ENCODE measurements around the gene HDAC6. TPM values are rescaled to one million over a fixed set of nuclear protein-coding genes. Genes with fewer than 3 reads are reported as not detected.

HDAC6 gene
- total RNA-seq, 4 donors from 2014 or later = 36.5 to 63.2 (median 54.5) TPM

- ATAC-seq (ENCODE audit: low FRiP score) (no peak), DNase-seq (ENCODE audit: low spot score) (no peak)
- no peak for TF ChIP-seq CTCF (IDR thresholded peaks at IDR 0.05)
Observed at GRCh38 chrX:48770296-48770695, 31.6 kb upstream of the HDAC6 start.

DNA sequence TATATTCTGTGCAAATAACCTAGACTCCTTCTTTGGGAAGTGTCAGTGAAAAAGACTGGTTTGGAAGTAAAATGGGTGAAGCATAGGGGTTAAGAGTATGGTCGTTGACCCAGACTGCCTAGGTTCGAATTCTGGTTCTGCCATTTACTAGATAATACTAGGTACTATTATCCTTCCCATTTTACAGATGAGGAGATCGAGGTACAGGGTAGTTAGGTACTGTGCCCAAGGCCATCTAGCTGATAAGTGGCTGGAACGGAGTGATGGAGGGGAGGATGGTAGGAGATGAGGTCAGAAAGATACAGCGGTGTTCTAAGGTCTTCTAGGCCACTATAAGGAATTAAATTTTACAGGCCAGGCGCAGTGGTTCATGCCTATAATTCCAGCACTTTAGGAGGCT is 29.3 kb upstream of the HDAC6 start:
- no peak for DNase-seq (ENCODE audit: low spot score)
- ATAC-seq (ENCODE audit: low FRiP score) = no peak
- TF ChIP-seq CTCF (IDR thresholded peaks at IDR 0.05) = no peak

DNA sequence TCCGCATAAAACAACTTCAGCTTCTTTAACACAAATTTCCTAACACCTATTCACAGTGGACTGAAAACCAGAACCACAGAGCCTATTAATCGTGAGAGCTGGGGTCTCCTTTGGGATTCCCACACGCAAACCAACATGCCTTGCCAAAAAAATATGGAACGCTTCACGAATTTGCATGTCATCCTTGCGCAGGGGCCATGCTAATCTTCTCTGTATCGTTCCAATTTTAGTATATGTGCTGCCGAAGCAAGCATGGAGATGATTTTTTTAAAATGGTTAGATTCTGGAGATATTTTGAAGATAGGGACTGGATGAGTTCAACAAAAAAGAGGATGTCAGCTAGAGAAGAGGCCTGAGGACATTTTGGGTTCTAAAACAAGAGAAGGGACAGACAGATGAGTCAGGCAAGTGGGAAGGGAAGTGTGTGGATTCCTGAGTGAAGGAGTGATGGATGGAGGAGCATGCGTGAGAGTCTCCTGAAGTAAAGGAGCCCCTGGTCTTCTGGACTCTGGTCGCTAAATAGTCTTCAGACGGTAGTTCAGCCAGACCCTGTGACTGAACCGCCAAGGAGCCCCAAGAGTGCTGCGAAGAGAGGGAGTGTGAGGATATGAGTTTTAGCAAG is 24.9 kb upstream of the HDAC6 start:
- TF ChIP-seq CTCF (IDR thresholded peaks at IDR 0.05) = no peak
- no peak for ATAC-seq (ENCODE audit: low FRiP score)
- DNase-seq (ENCODE audit: low spot score) = no peak

GRCh38 chrX:48779399-48779798 is 22.5 kb upstream of the HDAC6 start:
- DNase-seq (ENCODE audit: low spot score) (no peak), ATAC-seq (ENCODE audit: low FRiP score) (no peak)
- TF ChIP-seq CTCF (IDR thresholded peaks at IDR 0.05) = no peak

DNA sequence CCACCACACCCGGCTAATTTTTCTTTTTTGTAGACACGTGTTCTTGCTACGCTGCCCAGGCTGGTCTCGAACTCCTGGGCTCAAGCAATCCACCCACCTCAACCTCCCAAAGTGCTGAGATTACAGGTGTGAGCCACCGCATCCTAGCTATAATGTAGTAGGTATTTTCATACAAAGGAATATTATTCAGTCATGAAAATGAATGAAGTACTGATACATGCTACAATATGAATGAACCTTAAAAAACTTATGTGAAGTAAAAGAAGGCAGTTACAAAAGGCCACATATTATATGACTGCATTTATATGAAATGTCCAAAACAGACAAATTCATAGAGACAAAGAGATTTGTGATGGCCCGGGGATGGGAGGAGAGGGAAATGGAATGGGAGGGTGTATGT is 20.2 kb upstream of the HDAC6 start:
- no peak for DNase-seq (ENCODE audit: low spot score)
- no peak for TF ChIP-seq CTCF (IDR thresholded peaks at IDR 0.05)
- no peak for ATAC-seq (ENCODE audit: low FRiP score)

DNA sequence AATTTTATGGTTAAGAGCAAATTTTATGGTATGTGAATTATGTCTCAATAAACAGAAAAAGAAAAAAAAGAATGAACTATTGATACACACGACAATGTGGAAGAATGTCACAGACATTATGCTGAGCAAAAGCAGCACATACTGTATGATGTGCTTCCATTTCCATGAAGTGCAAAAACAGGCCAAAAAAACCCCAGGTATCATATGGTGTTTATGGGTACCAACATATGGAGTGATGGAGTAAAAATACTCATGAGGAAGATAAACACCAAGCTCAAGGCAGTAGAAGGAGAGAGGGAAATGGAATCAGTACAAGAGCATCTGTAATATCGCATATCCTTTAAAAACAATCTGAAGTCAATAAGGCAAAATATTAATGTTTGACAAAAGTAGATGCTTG is 19.7 kb upstream of the HDAC6 start:
- no peak for TF ChIP-seq CTCF (IDR thresholded peaks at IDR 0.05)
- DNase-seq (ENCODE audit: low spot score) (no peak), ATAC-seq (ENCODE audit: low FRiP score) (no peak)

DNA sequence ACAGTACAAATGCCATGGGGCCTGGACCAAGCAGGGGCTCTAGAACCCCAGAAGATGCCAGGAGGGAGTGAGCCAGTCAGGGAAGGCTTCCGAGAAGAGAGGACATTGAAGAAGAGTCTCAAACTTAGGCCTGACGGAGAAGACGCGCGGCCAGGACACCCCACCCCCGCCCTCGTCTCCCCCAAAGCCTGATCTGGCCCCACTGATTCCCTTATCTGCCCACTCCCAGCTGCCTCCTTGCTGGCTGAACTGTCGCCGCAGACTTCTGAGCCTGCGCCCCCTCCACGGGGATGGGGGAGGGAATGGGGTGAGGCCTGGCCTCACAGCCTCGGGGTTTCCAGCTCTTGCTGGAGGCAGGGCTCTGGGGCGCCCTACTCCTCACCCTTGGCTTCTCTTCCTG is 19.1 kb upstream of the HDAC6 start:
- no peak for TF ChIP-seq CTCF (IDR thresholded peaks at IDR 0.05)
- DNase-seq (ENCODE audit: low spot score) (no peak), ATAC-seq (ENCODE audit: low FRiP score) (no peak)
